Embryonic facial prominence (tissue), 1 donor: ENCODE measurements around the gene KRT74.
A peak's percentile ranks its signal among the peaks of the same experiment; 100 is the strongest.
"Not testable (repeated sequence)": the region's sequence is repeated elsewhere in the genome, so short reads cannot be mapped to it uniquely, and the experiment has no call there.

Source experiments
- DNase-seq: peaks from one replicate; pipeline ENCODE4 v3.0.0-alpha.2; 2016; ENCODE audit errors: extremely low spot score

The KRT74 gene

DNA sequence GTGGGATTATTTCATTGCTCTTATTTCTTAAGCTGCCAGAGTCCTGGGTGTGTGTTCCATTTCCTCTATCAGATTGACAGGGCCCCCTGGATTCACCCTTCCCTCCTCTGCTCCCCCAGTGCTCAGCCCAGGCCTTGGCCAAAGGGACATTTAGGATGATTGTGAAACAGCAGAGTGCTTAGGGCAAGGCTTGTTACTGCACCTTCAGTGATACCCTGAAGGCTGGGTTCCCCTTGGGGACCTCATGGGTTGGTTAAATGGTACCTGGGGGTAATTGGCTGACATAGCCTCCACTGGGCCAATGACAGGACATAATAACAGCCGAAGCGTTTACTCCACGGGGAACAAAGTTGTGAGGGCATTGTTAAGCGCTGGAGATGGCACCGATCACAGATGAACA lies 28.9 kb upstream of the KRT74 start:
- DNase-seq, result no peak

DNA sequence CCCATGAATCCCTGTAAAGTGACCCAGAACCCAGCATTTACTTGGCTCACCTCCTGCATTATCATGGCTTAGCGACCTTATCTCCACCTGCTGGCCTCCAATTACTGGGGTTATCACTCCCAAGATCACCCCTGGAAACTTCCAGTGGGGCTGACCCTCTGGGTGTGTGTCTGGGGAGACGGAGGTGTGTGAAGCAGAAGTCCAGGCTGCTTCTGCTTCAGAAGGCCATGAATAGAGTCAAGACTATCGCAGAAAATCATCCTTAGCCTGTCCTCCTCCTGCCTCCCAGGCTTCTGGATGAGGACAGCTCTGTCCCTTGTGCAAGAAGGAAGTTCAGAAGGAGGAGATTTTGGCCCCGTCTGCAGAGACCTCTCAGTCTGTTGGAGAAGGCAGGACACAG lies 28.0 kb upstream of the KRT74 start:
- DNase-seq, result no peak

DNA sequence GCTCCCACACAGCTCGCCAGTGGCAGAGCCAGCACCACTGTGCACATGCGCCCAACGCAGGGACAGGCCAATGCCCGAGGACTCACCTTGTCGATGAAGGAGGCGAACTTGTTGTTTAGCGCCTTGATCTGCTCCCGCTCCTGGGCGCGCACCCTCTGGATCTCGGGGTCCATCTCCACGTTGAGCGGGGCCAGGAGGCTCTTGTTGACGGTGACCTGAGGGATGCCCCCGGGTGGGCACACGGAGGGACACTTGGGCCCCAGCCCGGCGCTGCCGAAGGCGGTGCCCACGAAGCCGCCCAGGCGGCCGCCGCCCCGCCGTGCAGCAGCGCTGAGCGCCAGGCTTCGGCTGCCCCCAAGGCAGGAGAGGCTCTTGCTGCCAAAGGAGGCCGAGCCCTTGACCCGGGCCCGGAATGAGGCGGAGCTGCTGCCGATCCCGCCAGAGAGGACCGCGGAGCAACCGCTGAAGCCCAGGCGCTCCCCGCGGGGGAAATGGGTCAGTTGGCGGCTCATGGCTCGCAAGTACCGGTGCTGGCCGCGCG lies 27.4 kb upstream of the KRT74 start, which contains the start of gene KRT72:
Gene KRT72 (minus strand): TSS at position 523 of the 541 bp plus-strand sequence. CDS start 11 bp downstream, at position 512.
- DNase-seq, result no peak

DNA sequence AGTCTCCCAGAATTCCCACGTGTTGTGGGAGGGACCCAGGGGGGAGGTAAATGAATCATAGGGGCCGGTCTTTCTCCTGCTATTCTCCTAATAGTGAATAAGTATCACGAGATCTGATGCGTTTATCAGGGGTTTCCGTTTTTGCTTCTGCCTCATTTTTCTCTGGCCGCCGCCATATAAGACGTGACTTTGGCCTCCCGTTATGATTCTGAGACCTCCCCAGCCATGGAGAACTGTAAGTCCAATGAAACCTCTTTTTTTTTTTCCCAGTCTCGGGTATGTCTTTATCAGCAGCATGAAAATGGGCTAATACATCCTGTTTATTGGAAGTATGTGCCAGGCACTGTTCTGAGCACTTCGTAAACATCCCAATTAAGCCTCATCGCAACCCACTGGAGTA lies 26.8 kb upstream of the KRT74 start:
- no peak for DNase-seq

DNA sequence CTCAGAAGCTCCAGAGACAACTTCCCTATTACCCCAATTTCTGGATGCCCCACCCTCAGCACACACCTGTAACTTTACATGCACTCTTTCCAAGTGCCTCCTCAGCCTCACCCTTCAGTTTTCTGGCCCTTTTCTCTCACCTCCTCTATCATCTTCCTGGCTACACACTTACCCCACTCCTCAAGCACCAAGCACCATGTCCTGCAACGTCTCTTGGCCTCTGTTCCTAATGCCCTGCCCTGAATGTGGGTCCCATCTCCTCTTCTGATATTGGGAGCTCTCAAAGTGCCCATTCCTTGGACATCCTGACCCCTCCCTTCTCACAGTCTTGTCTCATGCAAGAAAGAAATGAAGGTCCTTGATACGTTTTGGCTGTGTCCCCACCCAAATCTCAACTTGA lies 26.4 kb upstream of the KRT74 start:
- DNase-seq, result no peak

DNA sequence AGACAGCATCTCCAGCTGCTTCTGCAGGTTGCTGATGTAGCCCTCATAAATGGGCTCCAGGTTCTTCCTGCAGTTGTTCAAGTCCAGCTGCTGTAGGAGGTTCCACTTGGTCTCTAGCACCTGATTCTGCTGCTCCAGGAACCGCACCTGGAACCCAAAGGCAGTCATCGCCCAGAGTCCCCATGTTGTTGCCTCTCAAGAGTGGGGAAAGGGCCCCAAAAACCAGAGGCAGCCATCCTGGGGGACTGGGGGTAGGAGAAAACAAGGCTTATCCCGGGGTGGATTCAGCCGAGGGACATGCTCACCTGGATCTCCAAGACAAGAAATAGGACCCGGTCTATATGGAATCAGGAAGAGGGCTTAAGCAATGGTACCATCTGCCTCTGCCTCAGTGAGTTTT lies 25.3 kb upstream of the KRT74 start:
- no peak for DNase-seq

DNA sequence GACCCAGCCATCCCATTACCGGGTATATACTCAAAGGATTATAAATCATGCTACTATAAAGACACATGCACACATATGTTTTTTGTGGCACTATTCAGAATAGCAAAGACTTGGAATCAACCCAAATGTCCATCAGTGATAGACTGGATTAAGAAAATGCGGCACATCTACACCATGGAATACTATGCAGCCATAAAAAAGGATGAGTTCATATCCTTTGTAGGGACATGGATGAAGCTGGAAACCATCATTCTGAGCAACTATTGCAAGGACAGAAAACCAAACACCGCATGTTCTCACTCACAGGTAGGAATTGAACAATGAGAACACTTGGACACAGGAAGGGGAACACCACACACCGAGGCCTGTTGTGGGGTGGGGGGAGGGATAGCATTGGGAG lies 20.6 kb upstream of the KRT74 start:
- DNase-seq, result not testable (repeated sequence)

DNA sequence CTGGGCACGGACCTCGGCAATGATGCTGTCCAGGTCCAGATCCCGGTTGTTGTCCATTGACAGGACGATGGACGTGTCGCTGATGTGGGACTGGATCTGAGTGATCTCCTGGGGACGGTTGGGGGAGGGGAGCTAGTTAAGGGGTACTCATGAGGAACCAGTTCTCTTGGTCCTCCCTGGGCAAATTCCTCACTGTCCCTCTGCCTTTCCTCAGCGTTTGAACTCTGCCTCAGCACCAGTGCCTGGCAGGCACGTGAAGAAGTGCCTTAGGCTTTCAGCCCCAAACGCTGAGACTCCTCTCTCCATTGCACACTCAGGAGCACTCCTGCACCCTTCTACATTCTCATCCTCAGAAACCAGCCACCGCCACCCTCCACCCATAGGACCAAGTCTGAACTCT lies 17.9 kb upstream of the KRT74 start:
- DNase-seq, result no peak

DNA sequence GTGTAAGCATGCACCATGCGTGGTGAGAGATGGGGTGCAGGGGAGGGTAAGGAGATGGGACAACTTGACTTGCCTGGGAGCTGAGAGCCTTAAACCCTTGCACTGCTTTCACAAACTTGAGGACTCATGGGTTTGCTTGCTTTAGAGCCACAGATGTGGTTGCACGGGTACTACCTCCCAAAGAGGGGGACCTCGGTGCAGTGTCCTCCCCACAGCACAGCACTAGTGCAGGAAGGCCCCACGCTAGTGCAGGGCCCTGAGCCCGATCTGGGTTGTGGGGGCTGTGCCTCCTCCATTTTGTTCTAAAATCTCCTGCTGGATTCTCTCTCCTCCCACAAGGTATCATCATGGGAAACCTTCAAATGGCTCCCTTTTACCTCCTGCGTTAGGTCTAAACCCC lies 16.4 kb upstream of the KRT74 start:
- DNase-seq, result no peak

DNA sequence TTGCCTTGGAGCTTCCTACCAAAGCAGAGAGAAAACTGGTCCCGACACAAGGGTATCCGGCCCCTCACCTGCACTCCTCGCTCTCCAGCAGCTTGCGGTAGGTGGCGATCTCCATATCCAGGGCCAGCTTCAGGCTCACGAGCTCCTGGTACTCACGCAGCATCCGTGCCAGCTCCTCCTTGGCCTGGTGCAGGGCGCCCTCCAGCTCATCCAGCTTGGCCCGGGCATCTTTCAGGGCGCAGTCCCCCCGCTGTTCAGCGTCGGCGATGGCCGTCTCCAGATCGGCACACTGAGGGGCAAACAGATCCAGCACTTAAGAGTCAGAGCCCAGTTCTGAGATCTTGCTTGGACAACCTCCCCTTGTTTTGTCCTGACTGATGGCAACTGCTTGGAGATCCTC lies 13.9 kb upstream of the KRT74 start:
- DNase-seq, result no peak

DNA sequence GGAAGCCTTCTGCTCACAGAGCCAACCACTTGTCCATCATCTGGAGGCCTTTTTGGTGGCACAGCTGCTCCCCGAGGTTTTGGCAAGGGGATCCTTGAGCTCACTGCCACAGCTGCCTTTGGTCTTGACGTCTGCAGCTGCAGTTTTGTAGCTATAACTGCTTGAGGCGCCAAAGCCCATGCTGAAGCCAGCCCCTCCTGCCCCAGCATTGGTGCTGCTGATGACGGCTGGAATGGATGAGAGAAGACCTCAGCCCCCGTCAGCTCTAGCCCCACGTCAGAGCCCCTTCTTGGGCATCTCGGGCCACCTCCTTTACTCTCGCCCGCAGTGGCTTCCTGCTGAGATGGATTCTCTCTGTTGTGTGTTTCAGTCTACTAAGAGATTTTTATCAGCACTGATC lies 12.3 kb upstream of the KRT74 start:
- DNase-seq, result no peak

DNA sequence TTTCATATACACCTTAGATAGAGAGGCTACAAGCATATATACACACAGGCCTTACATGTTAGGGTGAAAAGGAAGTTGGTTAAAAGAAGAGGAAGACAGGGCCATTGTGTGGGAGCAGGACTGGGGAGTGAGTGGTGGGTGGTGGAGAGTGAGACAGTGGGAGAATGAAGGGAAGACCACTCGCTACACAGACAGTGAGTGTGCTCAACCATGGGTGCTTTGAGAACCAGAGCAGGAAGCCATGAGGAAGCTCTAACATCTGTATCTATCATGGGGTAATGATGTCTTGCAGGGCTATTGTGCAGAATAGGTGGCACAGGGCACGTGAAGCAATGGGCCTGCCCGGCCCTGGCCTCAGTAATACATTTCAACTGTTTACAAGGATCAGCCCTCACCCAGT lies 11.4 kb upstream of the KRT74 start:
- DNase-seq, result no peak

DNA sequence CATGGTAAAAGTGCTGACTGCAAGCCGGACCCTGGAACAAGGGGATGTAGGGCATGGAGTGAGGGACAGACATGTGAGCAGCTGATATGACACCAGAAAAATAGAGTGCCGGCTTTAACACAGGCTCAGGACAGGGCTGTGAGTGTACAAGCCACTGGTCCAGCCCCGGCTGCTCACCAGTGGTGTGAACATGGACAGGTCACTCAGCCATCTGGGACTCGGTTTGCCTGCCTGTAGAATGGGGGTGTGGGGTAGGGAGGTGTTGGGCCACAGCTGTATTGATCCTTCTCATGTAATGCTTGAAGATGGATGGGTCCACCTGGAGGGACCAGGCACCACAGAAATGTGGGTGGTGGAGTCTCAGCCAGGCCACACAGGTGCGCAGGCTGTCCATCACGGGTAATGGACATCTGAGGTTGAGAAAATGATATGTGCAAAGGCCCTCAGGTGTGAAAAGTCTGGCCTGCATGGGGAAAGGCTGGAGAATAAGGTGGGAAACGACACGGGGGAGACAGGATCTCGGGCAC lies 10.6 kb upstream of the KRT74 start:
- no peak for DNase-seq

DNA sequence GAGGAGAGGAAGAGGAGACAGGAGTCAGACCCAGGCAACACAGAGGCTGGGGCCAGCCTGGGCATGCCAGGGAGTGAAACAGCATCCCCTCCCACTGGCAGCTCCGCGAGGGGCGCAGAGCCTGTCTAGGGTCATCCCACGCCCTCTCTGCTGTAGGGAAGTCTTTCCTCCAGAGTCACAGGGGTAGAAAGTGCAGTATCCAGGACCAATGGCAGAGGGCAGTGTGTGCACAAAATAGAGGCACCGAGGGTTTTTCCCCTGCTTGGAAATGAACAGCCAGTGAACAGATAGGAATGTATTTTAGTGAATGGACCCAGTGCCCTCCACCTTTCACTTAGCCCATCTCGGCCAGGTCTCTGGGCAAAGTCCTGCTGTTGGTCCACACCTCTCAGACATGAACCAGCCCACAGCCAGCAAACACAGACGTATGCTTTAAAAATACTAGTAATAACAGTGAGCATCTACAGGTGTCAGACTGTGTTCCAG lies 9.4 kb upstream of the KRT74 start:
- no peak for DNase-seq

DNA sequence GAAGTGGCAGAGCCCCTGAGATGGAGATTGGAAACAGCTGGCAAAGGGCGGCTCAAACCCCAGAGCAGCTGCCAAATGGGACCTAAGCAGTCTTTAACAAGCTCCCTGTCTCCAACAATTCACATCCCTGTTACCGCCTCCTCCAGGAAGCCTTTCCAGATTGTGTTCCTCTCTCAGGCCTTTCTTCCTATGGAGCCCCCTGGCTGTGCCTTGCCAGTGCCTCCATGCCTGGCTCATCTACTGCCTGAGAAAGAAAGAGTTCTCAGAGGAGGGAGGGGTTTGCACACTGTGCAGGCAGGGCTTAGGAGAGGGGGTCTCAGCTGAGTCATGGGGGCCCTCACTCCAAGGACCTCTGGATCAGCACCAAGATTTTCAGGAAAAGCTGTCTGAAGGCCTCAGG lies 8.8 kb upstream of the KRT74 start:
- no peak for DNase-seq

DNA sequence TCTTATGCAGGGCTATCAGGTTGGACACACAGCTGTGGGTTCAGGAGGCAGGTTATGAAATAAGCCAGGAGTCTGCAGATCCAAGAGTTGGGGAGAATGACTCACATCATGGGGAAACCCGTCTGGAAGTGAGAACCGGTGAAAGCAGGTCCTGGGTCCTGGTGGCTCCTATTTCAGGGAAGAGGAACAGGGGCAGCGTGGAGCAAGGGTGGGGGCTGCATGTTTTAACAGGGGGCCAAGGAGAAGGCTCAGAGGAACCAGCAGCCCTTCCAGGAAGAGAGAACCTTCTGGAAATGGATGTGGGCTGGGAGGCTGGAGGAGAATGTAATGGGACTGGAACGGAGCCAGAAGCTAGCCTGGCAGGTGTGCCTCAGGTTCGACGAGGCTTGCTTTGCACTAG lies 7.8 kb upstream of the KRT74 start:
- DNase-seq, result no peak

DNA sequence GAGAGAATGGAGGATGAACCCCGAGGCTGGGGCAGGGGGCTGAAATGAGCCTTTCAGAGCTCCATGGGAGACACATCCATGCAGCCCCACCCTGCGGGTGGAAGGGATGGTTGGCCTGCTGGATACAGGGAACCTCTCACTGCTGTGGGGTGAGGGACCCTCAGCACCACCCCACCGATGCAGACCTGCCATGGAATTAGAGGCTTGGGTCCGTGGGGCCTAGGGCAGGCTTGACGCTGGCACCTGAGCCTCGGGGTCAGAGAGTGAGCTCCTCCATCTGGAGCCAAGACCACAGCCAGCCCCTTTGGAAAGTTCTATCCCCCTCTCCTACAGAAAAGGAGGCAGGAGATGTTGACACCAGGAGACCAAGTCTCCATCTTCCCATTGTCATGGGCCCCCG lies 7.4 kb upstream of the KRT74 start:
- DNase-seq, result no peak

DNA sequence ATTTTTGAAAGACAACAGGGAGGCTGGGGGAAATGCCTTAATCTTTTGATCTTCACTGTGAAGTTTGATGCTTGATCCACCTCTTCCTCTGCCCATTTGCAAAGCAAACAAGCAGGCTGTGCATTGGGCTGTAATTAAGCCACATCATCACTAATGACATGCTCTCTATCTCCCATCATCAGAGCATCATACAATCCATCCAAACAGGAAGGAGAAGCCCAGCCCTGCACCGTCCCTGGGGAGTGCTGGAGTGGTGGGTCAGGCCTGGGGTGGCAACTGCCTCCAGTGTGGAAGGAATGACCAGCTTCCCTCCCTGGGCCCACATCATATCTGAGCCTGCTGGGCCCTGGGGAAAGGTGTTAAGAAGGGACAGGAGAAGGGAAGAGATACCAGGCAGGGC lies 6.9 kb upstream of the KRT74 start:
- no peak for DNase-seq

DNA sequence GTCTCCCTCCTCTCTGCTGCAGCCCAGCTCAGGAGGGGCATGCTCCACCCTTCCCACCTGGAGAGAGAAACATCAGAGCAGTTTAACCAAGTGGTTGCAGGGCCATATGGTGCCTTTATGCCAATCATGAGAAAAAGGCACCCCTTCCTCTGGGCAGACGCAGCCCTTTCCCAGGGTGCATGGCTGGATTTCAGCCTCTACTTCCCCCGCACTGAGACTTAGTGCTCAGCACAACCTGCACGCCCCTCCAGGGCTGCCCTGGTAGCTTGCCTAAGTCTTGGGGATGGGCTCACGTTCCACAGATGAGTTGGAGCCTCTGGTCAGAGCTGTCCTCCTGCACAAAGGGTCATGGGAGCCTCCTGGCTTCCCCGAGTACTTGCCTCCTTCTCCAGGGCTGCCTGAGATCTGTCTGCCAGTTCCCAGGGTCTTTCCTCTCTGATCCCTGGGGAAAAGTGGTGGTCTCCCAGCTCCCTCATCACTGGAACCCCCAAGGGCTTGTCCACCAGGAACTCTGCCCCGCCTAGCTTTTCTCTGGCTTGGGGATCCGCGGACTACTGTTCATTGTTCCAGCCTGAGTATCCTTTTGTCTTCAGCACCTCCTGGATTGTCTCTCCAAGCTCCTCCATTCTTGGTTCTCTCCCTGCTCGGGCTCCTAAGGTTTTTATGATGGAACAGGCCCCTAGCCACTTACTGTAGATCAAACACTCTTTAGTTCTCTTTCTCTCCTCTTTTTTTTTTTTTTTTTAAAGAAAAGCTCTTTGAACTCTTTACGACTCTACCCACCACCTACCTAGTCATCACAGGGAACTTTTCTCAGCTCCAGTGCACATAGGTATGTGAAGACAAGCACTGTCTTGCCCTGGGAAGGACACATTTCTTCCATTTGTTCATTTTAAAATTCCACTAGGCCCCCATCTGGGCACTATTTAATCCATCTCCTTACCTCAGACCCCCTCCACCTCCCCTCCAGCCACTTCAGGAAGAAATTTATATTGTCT lies 6.1 kb upstream of the KRT74 start:
- peak; percentile 11 for DNase-seq

DNA sequence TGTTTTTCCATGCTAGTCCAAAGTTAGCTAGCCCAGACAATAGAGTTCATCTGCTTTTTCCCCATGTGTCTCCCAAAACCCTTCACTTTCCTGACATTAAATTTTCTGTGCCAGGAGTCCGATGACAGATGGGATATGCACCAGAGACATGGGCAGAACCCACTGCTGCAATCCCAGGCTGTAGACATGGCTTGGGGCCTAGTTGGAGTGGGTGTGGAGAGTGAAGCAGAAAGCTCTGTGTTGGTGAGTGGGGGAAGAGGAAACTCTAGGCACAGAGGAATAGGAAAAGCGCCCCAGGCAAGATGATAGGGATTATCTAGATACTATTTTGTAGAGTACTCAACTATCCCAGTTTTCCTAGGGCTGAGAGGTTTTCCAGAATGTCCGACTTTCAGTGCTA lies 4.8 kb upstream of the KRT74 start:
- DNase-seq, result no peak

DNA sequence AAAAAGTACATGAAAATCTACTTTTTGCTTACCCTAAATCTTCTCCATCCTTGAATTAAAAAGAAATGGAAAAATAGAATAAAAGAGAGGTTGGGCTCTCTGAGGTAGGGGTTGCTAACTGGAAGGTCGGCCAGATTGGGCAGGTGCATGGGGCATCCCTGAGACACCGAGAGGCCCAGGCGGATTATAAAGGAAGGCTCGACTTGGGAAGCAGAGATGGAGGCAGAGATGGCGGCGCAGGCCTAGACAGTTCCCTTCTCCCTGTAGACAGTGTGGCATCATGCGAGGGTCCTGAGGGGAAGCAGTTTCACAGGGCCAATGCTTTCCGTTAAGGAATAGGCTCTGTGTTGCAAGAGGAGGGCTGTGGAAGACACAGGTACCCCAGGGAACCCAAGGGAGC lies 3.7 kb upstream of the KRT74 start:
- no peak for DNase-seq

DNA sequence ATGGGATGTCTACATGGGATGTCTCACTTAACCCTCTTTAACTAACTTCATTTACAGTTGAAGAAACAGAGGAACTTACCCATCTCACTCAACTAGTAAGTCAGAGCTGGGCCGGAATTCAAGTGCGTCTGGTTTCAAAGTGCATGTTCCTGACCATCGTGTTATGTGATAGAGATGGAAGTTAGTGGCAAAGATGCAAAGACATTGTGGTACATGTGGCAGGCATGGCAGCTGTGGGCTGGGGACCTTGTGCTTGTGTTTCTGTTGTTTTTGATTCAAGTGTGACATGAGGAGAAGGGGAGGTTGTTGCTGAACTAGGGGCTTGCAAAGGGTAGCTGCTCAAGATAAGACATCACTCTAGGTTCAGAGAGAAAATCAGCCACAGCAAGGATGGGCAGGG lies 2.3 kb upstream of the KRT74 start:
- DNase-seq, result no peak

DNA sequence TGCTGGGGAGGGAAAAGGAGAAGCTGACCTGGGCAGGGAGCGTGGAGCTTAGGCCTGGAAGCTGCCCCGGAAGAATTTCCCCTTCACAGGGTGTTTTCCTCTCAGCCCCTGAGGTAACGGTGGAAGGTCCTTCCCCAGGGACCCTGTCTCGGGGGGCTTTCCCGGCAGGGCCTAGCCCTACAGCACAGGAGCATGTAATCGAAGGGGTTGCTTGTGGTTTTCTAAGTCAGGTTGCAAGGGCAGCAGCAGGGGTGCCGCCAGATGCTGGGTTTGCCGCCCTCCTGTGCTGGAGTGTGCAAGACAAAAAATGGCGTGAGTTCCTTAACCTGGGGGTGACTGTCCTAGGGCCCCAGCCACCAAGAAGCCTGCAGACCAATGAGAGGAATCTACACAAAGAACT lies 1.6 kb upstream of the KRT74 start:
- no peak for DNase-seq
